NCI-H2196 (cell line): ENCODE data around the gene MYL3.

Source experiments
- DNase-seq: peaks from one replicate; lab custom pipeline; 2025; ENCODE audit not compliant: unreplicated experiment; lab: John Stamatoyannopoulos, UW

Gene MYL3

GRCh38 chr3:46851364-46852333, 11.6 kb downstream of the MYL3 start:
- no peak for DNase-seq

GRCh38 chr3:46850468-46850779, 12.8 kb downstream of the MYL3 start:
- no peak for DNase-seq

- no peak for DNase-seq
Observed at GRCh38 chr3:46849686-46850467, 13.4 kb downstream of the MYL3 start.

GRCh38 chr3:46849045-46849631, 14.1 kb downstream of the MYL3 start:
- DNase-seq = no peak

- DNase-seq = no peak
Observed at GRCh38 chr3:46848271-46849044, 14.8 kb downstream of the MYL3 start.

- no peak for DNase-seq
Observed at GRCh38 chr3:46847744-46848143, 15.5 kb downstream of the MYL3 start.

GRCh38 chr3:46846624-46847542, 16.4 kb downstream of the MYL3 start:
- DNase-seq = no peak

GRCh38 chr3:46845860-46846623, 17.2 kb downstream of the MYL3 start:
- DNase-seq = no peak

GRCh38 chr3:46845397-46845859, 17.8 kb downstream of the MYL3 start:
- no peak for DNase-seq

- DNase-seq = no peak
Observed at GRCh38 chr3:46844881-46845312, 18.3 kb downstream of the MYL3 start.

- DNase-seq = no peak
Observed at GRCh38 chr3:46844397-46844796, 18.8 kb downstream of the MYL3 start.

- DNase-seq = no peak
Observed at GRCh38 chr3:46843508-46843907, 19.7 kb downstream of the MYL3 start.

- DNase-seq = no peak
Observed at GRCh38 chr3:46840491-46840890, 22.8 kb downstream of the MYL3 start.

GRCh38 chr3:46838301-46838700, 24.9 kb downstream of the MYL3 start:
- no peak for DNase-seq

- no peak for DNase-seq
Observed at GRCh38 chr3:46835491-46835890, 27.8 kb downstream of the MYL3 start.

- DNase-seq = no peak
Observed at GRCh38 chr3:46835054-46835453, 28.2 kb downstream of the MYL3 start.

- DNase-seq = no peak
Observed at GRCh38 chr3:46833346-46834300, 29.6 kb downstream of the MYL3 start.

- DNase-seq = no peak
Observed at GRCh38 chr3:46831841-46832240, 31.4 kb downstream of the MYL3 start.
